Mesenchymal stem cell (in vitro differentiated cells and primary cell): ENCODE measurements around the gene SLC25A29. TPM values are rescaled to one million over a fixed set of nuclear protein-coding genes. Genes with fewer than 3 reads are reported as not detected.

Experiments used
- small RNA-seq: library from polyadenylated mRNA; stranded (forward); fragments of <200 nt; extraction: miRNeasy Mini kit (QIAGEN cat#:217004); gene quantifications from one replicate; pipeline ENCODE3, GENCODE V24; 2013; ENCODE audit warnings: low read depth

SLC25A29 gene

Small RNA genes within 50 kb of the gene (small RNA-seq; reads per million reads assigned to genes)
- 2,375 reads per million, percentile 98 among the genes with 10 or more reads in this experiment for gene MIR345
- gene RN7SL523P = not detected
